GM12873 (cell line): ENCODE data around the gene SH3GL3.

ENCODE experiments used
- TF ChIP-seq, protein P1 (sequence below): IDR thresholded peaks from 2 replicates; pipeline ENCODE4 v1.5.1; 2012; ENCODE audit warnings: low read depth, mild to moderate bottlenecking, moderate library complexity, low read length, control low read depth; ENCODE audit not compliant: insufficient read depth; ENCODE audit errors: missing control alignments

Gene SH3GL3

GRCh38 chr15:83475551-83475950, 28.4 kb downstream of the SH3GL3 start:
- TF ChIP-seq, protein P1, sequence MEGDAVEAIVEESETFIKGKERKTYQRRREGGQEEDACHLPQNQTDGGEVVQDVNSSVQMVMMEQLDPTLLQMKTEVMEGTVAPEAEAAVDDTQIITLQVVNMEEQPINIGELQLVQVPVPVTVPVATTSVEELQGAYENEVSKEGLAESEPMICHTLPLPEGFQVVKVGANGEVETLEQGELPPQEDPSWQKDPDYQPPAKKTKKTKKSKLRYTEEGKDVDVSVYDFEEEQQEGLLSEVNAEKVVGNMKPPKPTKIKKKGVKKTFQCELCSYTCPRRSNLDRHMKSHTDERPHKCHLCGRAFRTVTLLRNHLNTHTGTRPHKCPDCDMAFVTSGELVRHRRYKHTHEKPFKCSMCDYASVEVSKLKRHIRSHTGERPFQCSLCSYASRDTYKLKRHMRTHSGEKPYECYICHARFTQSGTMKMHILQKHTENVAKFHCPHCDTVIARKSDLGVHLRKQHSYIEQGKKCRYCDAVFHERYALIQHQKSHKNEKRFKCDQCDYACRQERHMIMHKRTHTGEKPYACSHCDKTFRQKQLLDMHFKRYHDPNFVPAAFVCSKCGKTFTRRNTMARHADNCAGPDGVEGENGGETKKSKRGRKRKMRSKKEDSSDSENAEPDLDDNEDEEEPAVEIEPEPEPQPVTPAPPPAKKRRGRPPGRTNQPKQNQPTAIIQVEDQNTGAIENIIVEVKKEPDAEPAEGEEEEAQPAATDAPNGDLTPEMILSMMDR, result no peak

GRCh38 chr15:83476066-83476465, 28.9 kb downstream of the SH3GL3 start:
- TF ChIP-seq, protein P1, result no peak

- TF ChIP-seq, protein P1, result no peak
These were observed 29.6 kb downstream of the SH3GL3 start for GRCh38 chr15:83476708-83477107.

DNA sequence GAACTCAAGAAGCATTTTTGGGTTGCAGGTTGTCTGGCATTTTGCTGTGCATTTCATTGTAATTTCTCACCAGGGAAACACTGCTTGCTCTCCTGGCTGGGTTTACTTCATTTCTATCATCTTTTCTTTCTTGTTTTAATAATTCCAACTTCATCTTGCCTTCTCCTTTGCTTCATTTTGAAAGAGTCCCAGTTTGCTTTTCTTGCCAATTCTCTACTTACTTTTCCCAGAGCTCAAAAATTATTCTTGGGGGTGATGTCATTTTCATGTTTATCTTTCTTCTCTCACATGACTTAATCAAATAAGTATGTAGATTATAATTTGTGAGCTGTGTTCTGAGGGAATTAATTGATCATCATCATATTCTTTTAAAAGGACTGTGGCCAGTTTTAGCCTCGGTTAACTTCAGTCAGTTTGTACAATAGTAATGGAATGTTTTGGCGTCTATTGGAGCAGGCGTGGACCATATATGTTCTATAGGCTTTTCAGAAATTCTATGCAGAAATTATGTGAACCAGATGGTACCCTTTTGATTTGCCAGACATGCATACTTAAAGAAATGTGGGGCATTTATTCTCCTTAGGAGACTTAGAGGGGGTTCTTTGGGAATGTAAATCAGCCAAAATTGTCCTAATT, 30.1 kb downstream of the SH3GL3 start:
- TF ChIP-seq, protein P1, result no peak

- TF ChIP-seq, protein P1, result no peak
These were observed 30.8 kb downstream of the SH3GL3 start for GRCh38 chr15:83477808-83478537.

DNA sequence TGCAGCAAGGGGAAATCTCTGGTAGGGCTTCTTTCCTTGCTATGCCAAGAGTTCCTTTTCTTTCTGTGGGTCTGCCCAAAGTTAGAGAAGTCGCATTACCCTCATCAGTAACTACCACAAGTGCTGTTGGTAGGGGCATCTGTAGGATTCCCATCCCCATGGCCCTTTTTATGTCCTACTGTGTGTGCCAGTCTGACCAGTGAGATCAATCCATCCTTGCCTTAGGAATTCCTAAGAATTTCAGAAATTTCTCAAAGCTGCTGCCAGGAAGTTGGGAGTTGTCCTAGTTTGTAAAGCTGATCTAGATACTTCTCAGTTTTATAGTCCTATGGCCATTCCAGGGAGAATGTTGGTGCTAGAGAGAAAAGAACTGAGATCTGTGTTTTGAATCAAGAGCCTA, 36.5 kb downstream of the SH3GL3 start:
- TF ChIP-seq, protein P1, result no peak

DNA sequence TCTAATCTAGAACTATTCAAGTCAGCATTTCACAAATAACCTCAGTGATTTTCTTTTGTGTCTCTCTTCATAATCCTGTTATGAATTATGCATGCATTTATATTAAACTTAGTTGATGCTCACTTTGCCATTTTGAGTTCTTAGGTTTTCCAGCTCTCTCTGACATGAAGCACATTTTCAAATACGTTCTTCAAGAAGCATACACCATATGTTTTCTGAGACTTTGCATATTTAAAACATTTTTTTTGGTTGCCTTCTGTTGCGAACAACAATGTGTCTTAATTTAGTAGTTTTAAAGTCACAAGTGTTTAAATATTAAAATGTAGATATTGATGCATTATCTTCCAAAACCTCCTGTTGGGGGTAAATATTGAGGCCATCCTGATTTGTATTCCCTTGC, 37.5 kb downstream of the SH3GL3 start:
- TF ChIP-seq, protein P1, result no peak
